HG03575 (cell line): ENCODE measurements around the gene FRY.

ENCODE experiments used
- ATAC-seq: cut with Tn5 transposase; IDR thresholded peaks from one replicate; pipeline ENCODE4 v1.9.1; 2021; ENCODE audit not compliant: unreplicated experiment, insufficient number of reproducible peaks, low FRiP score; ENCODE audit errors: extremely low read depth

FRY gene

GRCh38 chr13:32147193-32147592 is 115.6 kb downstream of the FRY start:
- ATAC-seq: no peak

GRCh38 chr13:32147976-32148375 is 116.4 kb downstream of the FRY start:
- no peak for ATAC-seq

- no peak for ATAC-seq
These were observed 118.7 kb downstream of the FRY start for GRCh38 chr13:32150239-32150638.

- no peak for ATAC-seq
These were observed 119.2 kb downstream of the FRY start for GRCh38 chr13:32150794-32151193.

GRCh38 chr13:32151240-32151639 is 119.7 kb downstream of the FRY start:
- ATAC-seq: no peak

GRCh38 chr13:32153056-32153455 is 121.5 kb downstream of the FRY start:
- ATAC-seq: no peak

GRCh38 chr13:32159137-32159869 is 127.7 kb downstream of the FRY start:
- ATAC-seq: no peak

GRCh38 chr13:32162395-32163005 is 130.9 kb downstream of the FRY start:
- no peak for ATAC-seq

GRCh38 chr13:32164622-32165268 is 133.2 kb downstream of the FRY start:
- no peak for ATAC-seq

GRCh38 chr13:32165796-32166195 is 134.2 kb downstream of the FRY start:
- ATAC-seq: no peak

- no peak for ATAC-seq
These were observed 136.6 kb downstream of the FRY start for GRCh38 chr13:32168131-32168530.

GRCh38 chr13:32170841-32171240 is 139.3 kb downstream of the FRY start:
- ATAC-seq: no peak

GRCh38 chr13:32173881-32174280 is 142.3 kb downstream of the FRY start:
- no peak for ATAC-seq

- ATAC-seq: no peak
These were observed 142.8 kb downstream of the FRY start for GRCh38 chr13:32174366-32174765.

GRCh38 chr13:32175307-32175706 is 143.7 kb downstream of the FRY start:
- no peak for ATAC-seq

GRCh38 chr13:32175943-32176342 is 144.4 kb downstream of the FRY start:
- no peak for ATAC-seq

- ATAC-seq: no peak
These were observed 145.1 kb downstream of the FRY start for GRCh38 chr13:32176696-32177095.

- ATAC-seq: no peak
These were observed 147.2 kb downstream of the FRY start for GRCh38 chr13:32178763-32179162.

- ATAC-seq: no peak
These were observed 148.1 kb downstream of the FRY start for GRCh38 chr13:32179708-32180107.

GRCh38 chr13:32187651-32188050 is 156.1 kb downstream of the FRY start:
- ATAC-seq: no peak
